CD4-positive, alpha-beta T cell treated with Interleukin-17A for 4 hours (primary cell): ENCODE data around the gene ZNF236.

Experiments
- DNase-seq: peaks from one replicate; pipeline ENCODE4 v3.0.0-alpha.2; 2020; ENCODE audit warnings: mixed read lengths

ZNF236 gene

GRCh38 chr18:76866666-76867065 lies 44.3 kb downstream of the ZNF236 start:
- no peak for DNase-seq

GRCh38 chr18:76873311-76873710 lies 51.0 kb downstream of the ZNF236 start:
- DNase-seq, result no peak

GRCh38 chr18:76873713-76874112 lies 51.4 kb downstream of the ZNF236 start:
- no peak for DNase-seq

GRCh38 chr18:76874642-76875389 lies 52.5 kb downstream of the ZNF236 start:
- peak; percentile 42 for DNase-seq

- peak; percentile 56 for DNase-seq
Measured at GRCh38 chr18:76875390-76876325, 53.3 kb downstream of the ZNF236 start.

- DNase-seq, result no peak
Measured at GRCh38 chr18:76878426-76878825, 56.1 kb downstream of the ZNF236 start.

GRCh38 chr18:76880026-76880425 lies 57.7 kb downstream of the ZNF236 start:
- DNase-seq, result no peak

GRCh38 chr18:76881744-76882143 lies 59.4 kb downstream of the ZNF236 start:
- DNase-seq, result no peak

- no peak for DNase-seq
Measured at GRCh38 chr18:76882146-76882545, 59.8 kb downstream of the ZNF236 start.

GRCh38 chr18:76885001-76885400 lies 62.6 kb downstream of the ZNF236 start:
- no peak for DNase-seq

- DNase-seq, result no peak
Measured at GRCh38 chr18:76886112-76886511, 63.8 kb downstream of the ZNF236 start.

- DNase-seq, result no peak
Measured at GRCh38 chr18:76889091-76889699, 66.8 kb downstream of the ZNF236 start.

- no peak for DNase-seq
Measured at GRCh38 chr18:76892832-76893231, 70.5 kb downstream of the ZNF236 start.

GRCh38 chr18:76894566-76895346 lies 72.4 kb downstream of the ZNF236 start:
- DNase-seq, result no peak

GRCh38 chr18:76895498-76895897 lies 73.1 kb downstream of the ZNF236 start:
- DNase-seq, result no peak

- no peak for DNase-seq
Measured at GRCh38 chr18:76896677-76897076, 74.3 kb downstream of the ZNF236 start.

- DNase-seq, result no peak
Measured at GRCh38 chr18:76897257-76897656, 74.9 kb downstream of the ZNF236 start.

GRCh38 chr18:76903386-76903785 lies 81.0 kb downstream of the ZNF236 start:
- DNase-seq, result no peak

- no peak for DNase-seq
Measured at GRCh38 chr18:76905821-76906220, 83.5 kb downstream of the ZNF236 start.

- DNase-seq, result no peak
Measured at GRCh38 chr18:76908277-76908676, 85.9 kb downstream of the ZNF236 start.

- DNase-seq, result no peak
Measured at GRCh38 chr18:76909439-76909838, 87.1 kb downstream of the ZNF236 start.

GRCh38 chr18:76911440-76911839 lies 89.1 kb downstream of the ZNF236 start:
- no peak for DNase-seq

- no peak for DNase-seq
Measured at GRCh38 chr18:76913583-76913982, 91.2 kb downstream of the ZNF236 start.
